ENCODE measurements around the gene DHX35. TPM values are rescaled to one million over a fixed set of nuclear protein-coding genes. Genes with fewer than 3 reads are reported as not detected.

DHX35 gene
- total and polyA plus RNA-seq, 2 of the 8 experiments (the other 6 are each of a cell fraction or from before 2014, with no cell fraction given): 21.9 to 27.7 TPM

- no peak overlapping the region for H2BK120ac ChIP-seq (replicated peaks; ENCODE audit: low read depth, low read length)
- no peaks in the 10 kb centered on the region; a peak in 1 of 7 replicates for H3K27me3 ChIP-seq (replicated peaks in 1 of 4; ENCODE audit: control insufficient read depth in 3 of 4, extremely low read depth in 1 of 4, insufficient read depth in 3 of 4, low read length in 3 of 4)
- no peak overlapping the region for H2AK5ac ChIP-seq (ENCODE audit: low read depth, low read length)
- peaks cover 11 to 30% (median 23%) of the 10 kb centered on the region in 4 experiments; a peak in 6 of 8 replicates for H3K36me3 ChIP-seq (ENCODE audit: control insufficient read depth in 2 of 4, insufficient read depth in 4 of 4, low read length in 3 of 4)
- ChIA-PET POLR2A (ENCODE audit: partially characterized antibody) (no interaction called here), CTCF (ENCODE audit: partially characterized antibody) (interaction anchor here (0.7 to 1.2 kb wide), 2 partner anchors 9 to 11 kb away, joined by 4 to 5 read pairs; no protein-coding TSS in a partner anchor)
- no peak overlapping the region for H3K27ac ChIP-seq (ENCODE audit: low read depth, low read length)
- H3K18ac ChIP-seq (ENCODE audit: extremely low read depth, low read length): no peak overlapping the region
- no peaks in the 10 kb centered on the region; the same call in 1 of the 2 replicates for H3K79me1 ChIP-seq (ENCODE audit: low read depth, low read length)
- no peaks in the 10 kb centered on the region for H3K23me2 ChIP-seq (ENCODE audit: low read depth, low read length)
- H4K20me1 ChIP-seq (replicated peaks in 1 of 2; ENCODE audit: control insufficient read depth in 1 of 2, insufficient read depth in 2 of 2, low read length in 2 of 2): no peaks in the 10 kb centered on the region
- no peak overlapping the region for H4K5ac ChIP-seq (ENCODE audit: insufficient read length, low read depth, low read length)
- H2BK12ac ChIP-seq (ENCODE audit: low read depth, low read length): no peak overlapping the region
- no peak overlapping the region for H3K4ac ChIP-seq (replicated peaks; ENCODE audit: insufficient read length, low read depth, low read length)
- DNase-seq (ENCODE audit: low read depth in 1 of 2, low spot score in 2 of 2): no peak
- no peak overlapping the region for H3K4me3 ChIP-seq (ENCODE audit: extremely low read depth in 1 of 4, insufficient read depth in 2 of 4, low read depth in 3 of 4, low read length in 4 of 4)
- H3K14ac ChIP-seq (ENCODE audit: insufficient read length): no peak overlapping the region
- H3K79me2 ChIP-seq (ENCODE audit: control insufficient read depth in 1 of 2, insufficient read depth in 2 of 2, low read length in 2 of 2): no peaks in the 10 kb centered on the region
- no peak overlapping the region for H2BK15ac ChIP-seq (ENCODE audit: low read length)
- no peak overlapping the region for H3K23ac ChIP-seq (ENCODE audit: insufficient read length)
- no peaks in the 10 kb centered on the region for H3K4me1 ChIP-seq (replicated peaks in 1 of 4; ENCODE audit: control insufficient read depth in 3 of 4, insufficient read depth in 4 of 4, low read length in 3 of 4)
- no peak overlapping the region for H2BK20ac ChIP-seq (ENCODE audit: low read length)
- no peak overlapping the region for H2BK5ac ChIP-seq (ENCODE audit: low read depth, low read length)
- TF ChIP-seq KDM1A (IDR thresholded peaks at IDR 0.05; ENCODE audit: borderline replicate concordance, low read length): no peak
- TF ChIP-seq RXRA (IDR thresholded peaks at IDR 0.05; ENCODE audit: insufficient read depth, low read depth, low read length): no peak
- TF ChIP-seq, protein P1, sequence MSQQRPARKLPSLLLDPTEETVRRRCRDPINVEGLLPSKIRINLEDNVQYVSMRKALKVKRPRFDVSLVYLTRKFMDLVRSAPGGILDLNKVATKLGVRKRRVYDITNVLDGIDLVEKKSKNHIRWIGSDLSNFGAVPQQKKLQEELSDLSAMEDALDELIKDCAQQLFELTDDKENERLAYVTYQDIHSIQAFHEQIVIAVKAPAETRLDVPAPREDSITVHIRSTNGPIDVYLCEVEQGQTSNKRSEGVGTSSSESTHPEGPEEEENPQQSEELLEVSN (IDR thresholded peaks at IDR 0.05): no peak
- TF ChIP-seq POLR2AphosphoS5 (IDR thresholded peaks at IDR 0.05; ENCODE audit: low read depth, low read length): no peak
- no peak for TF ChIP-seq SRF (IDR thresholded peaks at IDR 0.05; ENCODE audit: low read depth, low read length)
- TF ChIP-seq CBX5 (IDR thresholded peaks at IDR 0.05; ENCODE audit: low read depth, low read length): no peak
- no peak for TF ChIP-seq ATF3 (IDR thresholded peaks at IDR 0.05; ENCODE audit: insufficient read depth, low read depth, low read length)
- H3K9me3 ChIP-seq (ENCODE audit: insufficient read depth in 2 of 2, low read depth in 1 of 2, low read length in 1 of 2): no peaks in the 10 kb centered on the region
- no peak overlapping the region for H3K4me2 ChIP-seq (ENCODE audit: insufficient read depth in 1 of 2, low read depth in 2 of 2, low read length in 2 of 2)
- H3K56ac ChIP-seq (replicated peaks; ENCODE audit: insufficient read length, low read depth, low read length): no peak overlapping the region
- H4K8ac ChIP-seq (ENCODE audit: extremely low read depth, insufficient read depth, low read length): no peak overlapping the region
- H3K9ac ChIP-seq (replicated peaks in 1 of 4; ENCODE audit: extremely low read depth in 1 of 4, low read depth in 3 of 4, low read length in 3 of 4): no peak overlapping the region
- no peak for FAIRE-seq
- H2AFZ ChIP-seq (ENCODE audit: low read length): no peak overlapping the region
- WGBS, 2 experiments (ENCODE audit: extremely low coverage in 1 of 2, insufficient coverage in 1 of 2, insufficient read length in 1 of 2, insufficient replicate concordance in 2 of 2, low coverage in 1 of 2, low lambda C conversion rate in 2 of 2, missing lambda C conversion rate in 1 of 2): 89% methylated on average over 3 of the region's 3 CpGs; no CpG with 5 or more reads in 1 of the 2 experiments
- H4K91ac ChIP-seq (replicated peaks; ENCODE audit: insufficient read length, low read length): no peak overlapping the region
Measured at GRCh38 chr20:39039261-39039660, 77.1 kb downstream of the DHX35 start.
